Fibroblast of skin of left quadriceps (primary cell): ENCODE measurements around the gene CYP26C1.

Experiments
- DNase-seq, 2 experiments: peaks; one replicate each; pipeline ENCODE4 v3.0.0-alpha.2; 2013; ENCODE audit warnings: low read depth in 2 of 2

CYP26C1 gene

DNA sequence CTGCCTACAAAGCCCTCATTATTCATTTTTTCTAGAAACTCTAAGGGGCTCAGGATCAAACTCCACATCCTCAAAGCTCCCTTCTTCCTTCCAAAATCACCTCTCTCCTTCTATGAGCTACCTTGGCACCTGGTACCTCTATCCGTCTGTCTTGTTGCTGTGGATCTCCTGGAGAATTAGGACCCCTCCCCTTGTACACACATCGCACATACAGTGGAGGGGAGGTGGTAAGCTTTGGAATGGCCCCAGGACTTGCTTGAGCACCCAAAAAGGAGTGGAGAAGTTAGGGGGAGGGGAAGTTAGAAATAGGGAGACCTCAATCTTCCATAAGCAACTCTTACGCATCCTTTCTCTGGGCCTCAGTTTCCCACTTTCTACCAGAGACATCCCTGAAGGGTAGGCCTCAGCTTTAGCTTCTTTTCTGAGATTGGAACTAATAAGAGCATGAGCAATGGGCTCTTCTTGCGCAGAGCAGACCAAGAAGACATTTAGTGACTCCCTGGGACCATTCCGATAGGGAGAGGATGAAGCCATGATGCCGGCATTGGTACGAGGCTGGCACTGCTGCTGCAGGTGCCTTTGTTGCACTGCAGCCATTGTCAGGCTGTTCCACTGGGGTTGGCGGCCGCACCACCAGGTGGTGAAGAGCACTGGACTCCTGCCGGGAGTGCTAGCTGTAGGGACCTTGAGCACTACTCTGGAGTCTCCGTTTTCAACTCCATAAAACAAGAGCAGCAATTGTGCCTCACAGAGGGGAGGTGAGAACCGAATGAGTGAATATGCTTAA, 4.5 kb downstream of the CYP26C1 start:
- no peak for DNase-seq

DNA sequence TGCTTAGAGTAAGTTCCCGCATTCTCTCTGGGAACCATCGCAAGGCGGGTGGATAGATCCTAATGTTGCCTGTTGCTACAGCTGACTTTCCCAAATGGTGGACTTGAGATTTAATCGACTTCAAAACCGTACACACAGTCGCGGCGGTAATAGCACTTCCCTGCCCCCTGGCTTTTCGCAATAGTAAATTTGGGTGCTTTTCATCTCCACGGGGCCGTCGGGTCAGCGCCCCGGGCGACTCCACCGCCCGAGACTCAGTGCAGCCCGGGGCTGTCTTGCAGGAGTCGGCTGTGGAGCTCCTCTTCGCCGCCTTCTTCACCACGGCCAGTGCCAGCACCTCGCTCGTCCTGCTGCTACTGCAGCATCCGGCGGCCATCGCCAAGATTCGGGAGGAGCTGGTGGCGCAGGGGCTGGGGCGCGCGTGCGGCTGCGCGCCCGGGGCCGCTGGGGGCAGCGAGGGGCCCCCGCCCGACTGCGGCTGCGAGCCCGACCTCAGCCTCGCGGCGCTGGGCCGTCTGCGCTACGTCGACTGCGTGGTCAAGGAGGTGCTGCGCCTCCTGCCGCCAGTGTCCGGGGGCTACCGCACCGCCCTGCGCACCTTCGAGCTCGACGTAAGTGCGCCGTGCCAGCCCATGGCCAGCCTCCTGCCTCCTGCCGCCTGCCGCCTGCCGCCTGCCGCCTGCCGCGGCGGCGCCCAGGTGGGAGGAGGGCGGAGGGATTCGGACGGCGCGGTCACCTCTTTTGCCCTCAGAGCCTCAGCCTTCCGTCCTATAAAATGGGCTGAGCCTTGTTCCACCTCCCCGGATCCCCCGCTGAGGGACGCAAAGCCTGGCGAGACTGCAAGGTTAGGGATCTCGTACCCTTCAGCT, 5.3 kb downstream of the CYP26C1 start:
- no peak for DNase-seq

GRCh38 chr10:93066544-93066913, 5.9 kb downstream of the CYP26C1 start:
- no peak for DNase-seq

DNA sequence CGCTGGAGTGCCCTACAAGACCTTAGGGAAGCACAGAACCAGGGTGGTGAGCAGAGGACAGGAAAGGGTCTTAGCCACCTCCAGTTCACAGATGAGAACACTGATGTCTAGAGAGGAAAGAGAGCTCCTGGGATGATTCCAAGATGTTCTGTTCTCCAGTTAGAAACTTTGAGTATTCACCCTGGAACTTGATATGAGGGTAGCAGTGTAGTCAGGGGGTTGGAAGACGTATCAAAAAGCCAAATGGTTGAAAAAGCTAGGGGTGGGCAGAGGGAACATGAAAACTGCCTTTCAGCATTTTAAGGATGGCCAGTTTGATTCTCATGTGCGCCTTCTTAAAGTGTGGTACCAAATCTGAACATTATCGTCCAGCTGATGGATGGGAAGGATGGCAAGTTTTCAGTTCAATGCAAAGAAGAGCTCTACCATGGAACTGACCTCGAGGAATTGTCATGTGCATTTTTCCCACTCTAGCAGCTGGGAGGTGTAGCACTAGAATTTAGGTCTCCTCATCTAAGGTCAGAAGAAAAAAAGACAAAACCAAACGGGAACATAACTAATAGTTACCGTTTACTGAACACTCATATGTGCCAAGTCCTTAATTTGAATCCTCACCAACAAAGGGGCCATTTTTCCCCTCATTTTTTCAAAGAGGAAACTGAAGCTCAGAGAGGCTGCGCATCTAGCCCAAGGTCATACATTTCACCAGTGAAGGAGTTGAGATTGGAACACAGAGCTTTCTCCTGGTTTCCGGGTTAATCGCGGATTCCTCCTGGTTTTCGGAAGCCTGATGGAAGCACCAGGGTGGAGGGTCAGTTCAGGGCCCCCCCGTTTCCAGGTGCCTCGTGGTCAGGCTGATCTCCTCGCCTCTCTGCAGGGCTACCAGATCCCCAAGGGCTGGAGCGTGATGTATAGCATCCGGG, 7.1 kb downstream of the CYP26C1 start:
- no peak for DNase-seq

DNA sequence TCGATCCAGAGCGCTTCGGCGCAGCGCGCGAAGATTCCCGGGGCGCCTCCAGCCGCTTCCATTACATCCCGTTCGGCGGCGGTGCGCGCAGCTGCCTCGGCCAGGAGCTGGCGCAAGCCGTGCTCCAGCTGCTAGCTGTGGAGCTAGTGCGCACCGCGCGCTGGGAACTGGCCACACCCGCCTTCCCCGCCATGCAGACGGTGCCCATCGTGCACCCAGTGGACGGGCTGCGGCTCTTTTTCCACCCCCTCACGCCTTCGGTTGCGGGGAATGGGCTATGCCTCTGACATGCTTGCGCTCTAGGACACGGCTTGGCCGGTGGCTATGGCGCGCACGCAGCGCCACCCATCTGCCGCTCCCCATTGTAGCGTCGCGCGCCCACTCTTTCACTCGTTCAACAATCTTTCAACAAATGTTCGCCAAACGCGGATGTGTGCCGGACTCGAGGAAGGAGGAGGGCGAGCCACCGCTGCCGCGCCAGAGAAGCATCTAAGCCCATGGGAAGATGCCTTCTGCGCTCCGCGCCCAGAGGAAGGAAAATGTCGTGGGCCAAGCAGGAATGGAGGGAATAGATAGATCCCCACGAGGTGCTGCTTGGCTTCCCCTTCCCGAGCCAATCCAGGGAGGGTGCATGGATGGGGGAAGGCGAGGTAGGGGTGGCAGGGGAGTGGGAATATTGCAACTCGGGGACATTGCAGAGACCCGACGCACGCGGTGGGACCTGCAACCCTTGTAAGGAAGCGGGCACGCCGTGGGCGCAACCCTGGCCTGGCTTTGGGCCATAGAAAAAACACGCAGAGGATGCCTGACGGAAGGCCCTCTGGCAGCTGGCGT, 8.0 kb downstream of the CYP26C1 start:
- DNase-seq, result no peak

DNA sequence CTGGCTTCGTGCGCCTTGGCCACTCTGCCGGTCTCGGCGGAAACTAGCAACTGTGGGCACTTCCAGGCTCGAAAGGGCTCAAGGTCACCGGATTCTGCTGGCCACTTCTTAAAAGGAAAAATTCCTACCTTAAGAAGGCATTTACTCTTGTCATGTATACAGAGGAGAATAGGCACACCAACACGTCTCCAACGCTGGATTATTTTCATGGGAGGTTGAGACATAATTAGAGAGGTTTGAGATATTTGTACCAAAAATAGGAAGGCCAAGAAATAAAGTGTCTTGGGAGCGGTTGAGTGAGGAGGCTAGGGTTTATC, 8.6 kb downstream of the CYP26C1 start:
- DNase-seq, result no peak

DNA sequence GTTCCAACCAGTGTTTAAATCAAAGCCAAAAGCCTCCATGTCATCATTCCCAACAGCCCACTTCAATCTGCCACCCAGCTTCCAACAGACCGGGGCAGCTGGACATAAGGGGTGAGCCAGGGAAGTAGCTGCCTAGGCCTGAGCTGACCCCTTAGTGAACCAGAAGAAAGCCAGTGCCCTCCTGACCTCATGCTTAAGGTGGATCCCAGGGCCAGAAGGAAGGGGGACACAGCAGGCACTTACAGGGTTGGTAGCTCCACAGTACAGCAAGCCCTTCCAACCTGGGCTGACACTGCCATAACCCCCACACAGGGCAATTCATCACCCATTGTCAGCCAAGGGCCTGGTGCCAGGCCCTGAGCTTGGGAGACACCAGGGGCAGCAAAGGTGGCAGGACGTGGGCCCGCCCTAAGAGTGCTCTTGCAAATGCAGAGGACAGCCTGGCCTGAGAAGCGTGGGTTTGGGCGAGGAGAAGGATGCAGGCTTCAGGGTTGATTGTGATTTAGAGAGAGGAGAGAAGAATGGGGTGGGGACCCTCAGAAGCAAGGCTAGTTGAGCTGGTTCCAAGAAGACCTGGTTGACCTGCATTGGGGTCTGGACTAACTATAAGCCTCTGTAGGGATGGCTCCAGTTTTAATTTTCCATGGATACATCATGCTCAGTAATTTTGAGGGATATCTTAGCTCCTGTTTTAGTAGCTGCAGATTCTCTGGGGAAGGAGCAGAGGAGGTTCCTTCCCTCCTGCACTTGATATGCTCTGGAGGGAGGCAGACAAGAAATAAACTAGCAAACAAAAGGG, 10.0 kb downstream of the CYP26C1 start:
- DNase-seq, result no peak

DNA sequence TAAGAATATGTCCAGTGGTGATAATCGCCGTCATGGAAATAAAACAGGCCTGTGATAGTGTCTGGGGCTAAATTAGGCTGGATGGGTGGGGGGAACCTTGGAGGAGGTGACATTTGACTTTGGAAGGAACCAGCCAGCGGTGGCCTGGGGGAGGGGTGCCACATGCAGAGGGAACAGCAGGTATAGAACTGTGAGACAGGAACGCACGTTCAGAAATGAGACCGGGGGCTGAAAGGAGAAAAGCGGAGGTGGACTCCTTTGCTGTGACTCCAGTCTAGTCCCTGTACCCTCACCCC, 10.5 kb downstream of the CYP26C1 start:
- DNase-seq, result no peak

GRCh38 chr10:93071674-93072224, 11.2 kb downstream of the CYP26C1 start:
- no peak for DNase-seq

- DNase-seq, result no peak
These were observed 11.7 kb downstream of the CYP26C1 start for GRCh38 chr10:93072225-93072712.

DNA sequence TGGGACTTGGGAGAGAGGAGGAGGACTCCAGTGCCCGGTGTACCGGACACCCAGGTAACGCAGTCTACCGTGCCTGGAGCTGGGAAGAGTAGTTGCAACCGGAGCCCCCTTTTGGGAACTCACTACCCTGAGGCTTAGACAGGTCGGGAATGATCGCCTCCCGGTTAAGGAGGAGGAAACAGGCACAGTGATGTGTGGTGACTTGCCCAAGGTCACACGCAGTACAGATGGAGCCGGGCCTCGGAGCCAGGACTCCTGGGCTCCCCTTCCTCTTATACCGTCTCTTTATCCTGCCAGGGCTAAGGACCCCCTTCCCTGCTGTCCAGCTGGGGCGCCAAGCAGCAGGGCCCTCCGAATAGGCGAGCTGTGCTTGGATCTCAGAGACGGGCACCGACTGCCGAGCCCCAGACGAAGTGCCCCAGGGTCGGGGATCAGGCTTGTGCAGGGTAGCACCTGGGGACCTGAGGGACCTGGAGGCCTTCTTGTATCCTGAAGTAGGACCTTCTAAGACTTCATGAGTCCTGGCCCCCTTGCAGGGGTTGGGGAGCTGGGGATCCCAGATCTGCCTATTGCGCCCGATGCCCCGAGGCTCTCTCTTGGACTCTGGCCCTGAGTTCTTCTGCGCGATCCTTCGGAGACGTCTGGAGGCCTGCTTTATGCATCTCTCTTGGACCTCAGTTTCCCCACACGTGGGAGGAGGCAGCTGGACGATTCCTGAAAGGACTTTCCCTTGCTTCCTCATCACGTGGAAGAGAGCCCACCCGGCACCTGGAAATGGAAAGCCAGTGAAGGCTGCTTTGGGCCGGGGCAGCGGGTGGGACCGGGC, 12.3 kb downstream of the CYP26C1 start:
- no peak for DNase-seq

GRCh38 chr10:93073539-93074146, 13.0 kb downstream of the CYP26C1 start, which contains the start of gene CYP26A1:
Gene CYP26A1, plus strand, starts transcription at chr10:93073893. Its CDS starts 42 bp downstream, at chr10:93073935.
- no peak for DNase-seq

DNA sequence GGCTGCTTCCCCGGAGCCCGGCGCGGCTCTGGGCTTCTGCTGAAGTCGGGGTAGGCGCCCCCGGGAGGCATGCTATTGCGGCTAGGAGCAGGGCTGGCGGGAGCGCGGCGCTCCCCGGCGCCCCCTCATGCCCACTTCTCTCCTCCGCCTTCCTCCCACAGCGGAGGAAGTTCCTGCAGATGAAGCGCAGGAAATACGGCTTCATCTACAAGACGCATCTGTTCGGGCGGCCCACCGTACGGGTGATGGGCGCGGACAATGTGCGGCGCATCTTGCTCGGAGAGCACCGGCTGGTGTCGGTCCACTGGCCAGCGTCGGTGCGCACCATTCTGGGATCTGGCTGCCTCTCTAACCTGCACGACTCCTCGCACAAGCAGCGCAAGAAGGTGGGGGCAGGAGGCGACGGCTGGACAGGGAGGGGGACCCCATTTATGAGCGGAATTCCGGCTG, 13.6 kb downstream of the CYP26C1 start:
- DNase-seq, result no peak

DNA sequence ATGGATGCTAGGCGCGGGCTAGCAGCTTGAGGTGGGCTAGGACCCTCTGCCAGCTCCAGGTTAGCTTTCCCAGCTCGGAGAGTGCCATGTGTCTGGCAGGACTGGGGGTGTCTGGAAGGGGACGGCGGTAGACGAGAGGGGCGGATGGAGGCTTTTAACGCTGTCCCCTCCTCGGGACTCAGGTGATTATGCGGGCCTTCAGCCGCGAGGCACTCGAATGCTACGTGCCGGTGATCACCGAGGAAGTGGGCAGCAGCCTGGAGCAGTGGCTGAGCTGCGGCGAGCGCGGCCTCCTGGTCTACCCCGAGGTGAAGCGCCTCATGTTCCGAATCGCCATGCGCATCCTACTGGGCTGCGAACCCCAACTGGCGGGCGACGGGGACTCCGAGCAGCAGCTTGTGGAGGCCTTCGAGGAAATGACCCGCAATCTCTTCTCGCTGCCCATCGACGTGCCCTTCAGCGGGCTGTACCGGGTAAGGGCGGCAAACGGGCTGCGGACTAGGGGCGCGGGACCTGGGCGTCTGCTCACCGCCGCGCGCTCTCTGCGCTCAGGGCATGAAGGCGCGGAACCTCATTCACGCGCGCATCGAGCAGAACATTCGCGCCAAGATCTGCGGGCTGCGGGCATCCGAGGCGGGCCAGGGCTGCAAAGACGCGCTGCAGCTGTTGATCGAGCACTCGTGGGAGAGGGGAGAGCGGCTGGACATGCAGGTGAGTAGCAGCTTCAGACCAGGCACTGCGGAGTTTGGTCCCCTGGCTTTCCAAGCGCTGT, 14.2 kb downstream of the CYP26C1 start:
- no peak for DNase-seq

DNA sequence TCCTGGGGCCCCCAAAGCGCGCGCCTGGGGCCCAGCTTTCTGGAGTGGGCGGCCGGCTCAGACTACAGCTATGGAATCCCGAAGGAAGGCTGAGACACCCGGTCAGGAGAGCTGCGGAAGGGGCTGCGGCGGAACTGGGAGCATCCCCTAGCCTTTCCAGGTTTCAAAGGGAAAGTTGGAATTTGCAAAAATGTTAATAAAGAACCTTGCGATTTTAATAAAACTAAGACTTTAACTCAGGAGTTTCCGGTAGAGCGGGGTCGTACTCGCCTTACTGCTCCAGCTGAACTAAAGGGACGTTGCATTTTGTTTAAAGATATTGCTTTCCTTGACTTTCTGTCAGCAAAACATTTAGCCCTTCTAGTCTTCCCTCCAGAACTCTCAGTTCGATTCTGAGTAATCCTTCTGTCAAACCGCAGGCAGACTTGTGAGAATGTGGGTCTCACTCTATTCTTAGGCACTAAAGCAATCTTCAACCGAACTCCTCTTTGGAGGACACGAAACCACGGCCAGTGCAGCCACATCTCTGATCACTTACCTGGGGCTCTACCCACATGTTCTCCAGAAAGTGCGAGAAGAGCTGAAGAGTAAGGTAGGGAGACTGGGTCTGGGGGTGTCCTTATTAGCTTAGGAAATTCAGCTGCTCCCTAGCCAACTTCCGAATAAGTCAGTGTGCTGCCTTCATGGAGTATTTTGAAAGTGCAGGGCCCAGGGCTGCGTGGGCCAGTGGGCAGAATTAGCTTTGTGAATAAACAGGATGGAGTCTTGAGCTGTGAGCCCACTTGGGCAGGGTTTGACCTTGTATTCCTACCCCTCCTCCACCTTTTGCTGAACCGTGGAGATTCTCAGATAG, 15.0 kb downstream of the CYP26C1 start:
- DNase-seq, result no peak

GRCh38 chr10:93076871-93077270, 16.3 kb downstream of the CYP26C1 start:
- DNase-seq, result no peak

DNA sequence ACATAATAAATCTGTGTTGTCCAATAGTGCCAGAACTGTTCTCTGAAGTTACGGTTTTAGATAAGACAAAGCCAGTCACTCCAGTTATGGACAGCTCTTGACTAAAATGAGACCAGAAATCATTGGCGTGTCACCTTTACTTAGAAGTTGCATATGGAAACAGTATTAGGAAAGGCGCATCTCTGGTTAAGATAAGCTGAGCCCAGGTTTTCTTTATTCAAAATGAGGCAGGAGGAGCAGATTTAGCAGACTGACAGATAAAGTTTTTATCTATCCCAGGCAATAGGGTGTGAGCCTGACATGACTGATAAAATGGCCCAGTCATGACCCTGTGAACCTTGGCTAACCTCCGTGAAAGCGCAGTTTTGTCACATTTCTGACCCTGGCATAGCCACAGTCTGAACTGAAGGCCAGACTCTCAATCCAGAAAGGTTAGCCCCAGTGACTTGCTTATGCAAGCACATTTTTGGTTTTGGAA, 17.3 kb downstream of the CYP26C1 start:
- no peak for DNase-seq
